Heart left ventricle (tissue), 16 donors: ENCODE results near the gene DGKE. TPM values are rescaled to one million over a fixed set of nuclear protein-coding genes. Genes with fewer than 3 reads are reported as not detected.

Experiments used
- ATAC-seq, 4 donors: fragments of 200-7000 bp; cut with Tn5 transposase; one replicate each; pipeline ENCODE4 v1.9.1; 2020 to 2022; ENCODE audit warnings: moderate library complexity in 4 of 4, mild to moderate bottlenecking in 3 of 4, moderate number of reproducible peaks in 1 of 4
- DNase-seq, 5 donors: peaks; one replicate each; pipeline ENCODE4 v3.0.0-alpha.2; 2020
- H3K27ac ChIP-seq, 12 donors: fragments of 200-600 bp; sonication (generic) in 4 of 12; one replicate each; pipeline versions ENCODE4 v1.5.0 to v1.8.0; 2016 to 2022; ENCODE audit warnings: mild to moderate bottlenecking in 2 of 12
- H3K27me3 ChIP-seq, 9 donors: fragments of 200-600 bp; sonication (generic) in 2 of 9; one replicate each; pipeline versions ENCODE4 v1.5.1 to v1.8.0; 2016 to 2022; ENCODE audit warnings: mild to moderate bottlenecking in 3 of 9
- H3K36me3 ChIP-seq, 9 donors: fragments of 200-600 bp; sonication (generic) in 2 of 9; one replicate each; pipeline versions ENCODE4 v1.5.0 to v1.8.0; 2018 to 2022; ENCODE audit warnings: mild to moderate bottlenecking in 2 of 9
- H3K4me1 ChIP-seq, 12 donors: fragments of 200-600 bp; sonication (generic) in 4 of 12; one replicate each; pipeline versions ENCODE4 v1.5.0 to v1.8.0; 2016 to 2022; ENCODE audit warnings: mild to moderate bottlenecking in 3 of 12
- H3K4me3 ChIP-seq, 12 donors: fragments of 200-600 bp; sonication (generic) in 4 of 12; one replicate each; pipeline versions ENCODE4 v1.5.0 to v1.8.0; 2017 to 2022; ENCODE audit warnings: mild to moderate bottlenecking in 9 of 12, moderate library complexity in 4 of 12
- H3K9me3 ChIP-seq, 12 donors: fragments of 200-600 bp; sonication (generic) in 4 of 12; one replicate each; pipeline versions ENCODE4 v1.5.0 to v1.8.0; 2016 to 2022; ENCODE audit warnings: mild to moderate bottlenecking in 1 of 12
- POLR2A ChIP-seq, 2 donors: fragments of 450-650 bp; IDR thresholded peaks; one replicate each; pipeline ENCODE4 v1.6.1; 2017; ENCODE audit warnings: antibody characterized with exemption in 2 of 2, mild to moderate bottlenecking in 2 of 2, moderate library complexity in 2 of 2
- WGBS, 4 donors: extraction: QIAGEN DNeasy Blood & Tissue Kit in 2 of 4; methylation state at CpG; one replicate each; pipeline versions ENCODE4 v1.1.5 to v1.1.7; 2013 to 2018; 5-methylcytosine and 5-hydroxymethylcytosine counted together
- intact Hi-C, 10 donors: fragments of 100-400 bp; cut with DNase I; formaldehyde crosslinking; loops; one replicate each; pipeline versions ENCODE4 v1.11.1 to v1.14.2; 2022
- polyA plus RNA-seq, 2 donors: library from polyadenylated mRNA; stranded (reverse); fragments of 200-250 nt; gene quantifications; one replicate each; pipeline ENCODE4 v1.2.3, GENCODE V29; 2013
- total RNA-seq, 9 donors: library from RNA; depleted of rRNA in 2 of 9; stranded (reverse); fragments of >200 nt in 2 of 9; fragmentation: NEBNext Ultra II Directional in 3 of 9; extraction: Animal tissue kit (Norgen Biotek cat#: 25700) in 3 of 9; gene quantifications; one replicate each; pipeline versions ENCODE4 v1.1.0 to v1.2.4, GENCODE V29; 2016 to 2023
- TF ChIP-seq, protein P1 (sequence below), 12 donors: fragments of 200-600 bp; sonication (generic) in 4 of 12; IDR thresholded peaks; one replicate each; pipeline versions ENCODE4 v1.5.0 to v1.8.0; 2018 to 2022; ENCODE audit warnings: antibody characterized with exemption in 12 of 12, mild to moderate bottlenecking in 5 of 12
- donor health status: ischemic (EF 13 %, LVEDD 7.1; RV severe dilation, severe dysfunction).
- donor health status: healthy with polysubstance abuse.
- donor health status: DM: no; HTN: yes; CAD: no.
- donor health status: DM: no; HTN: no; CAD: no.
- donor health status: ischemic (EF 25% LVEDD 6.9; RV normal size, moderate dysfunction).
- donor health status: ischemic (EF 25% LVEDD 5.7; RV mildly dilated, moderate dysfunction).
- donor health status: healthy.
- donor health status: DM: yes; HTN: yes; CAD: no.
- donor health status: ischemic (EF 35%, LVEDD 5.7; RV mildly dilated, moderate dysfunction).
- donor health status: nonischemic (EF 11% LVEDD 7.7; RV severe dilation, severe dysfunction).
- donor health status: DM: yes; HTN: yes; CAD: no.
- donor health status: PGD.
- donor health status: ischemic (EF 29% LVEDD 5.4; RV normal size, mild dysfunction).
- donor health status: nonischemic (EF 23%, LVEDD 6.1; RV moderate dilation, normal function).

The DGKE gene
- total and polyA plus RNA-seq, 11 donors: 0.96 to 4.1 (median 2.8) TPM

DNA sequence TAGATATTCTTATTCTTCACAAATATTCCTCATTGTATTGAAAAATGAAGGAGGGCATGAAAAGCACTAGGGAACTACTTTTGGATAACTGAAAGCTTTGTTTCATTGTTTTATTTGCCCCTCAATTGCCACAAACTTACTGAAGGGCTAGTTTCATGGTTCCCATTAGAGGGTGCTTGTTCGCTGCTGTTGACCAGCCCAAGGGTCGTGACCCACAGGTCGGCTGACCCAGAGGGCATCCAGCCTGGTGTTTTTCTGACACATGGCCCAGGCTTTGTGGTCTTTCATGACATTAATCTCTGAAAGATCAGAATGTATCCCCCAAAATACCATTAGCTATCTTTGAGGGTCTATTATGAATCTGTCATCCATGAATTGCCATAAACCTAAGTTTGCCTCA is 30.0 kb downstream of the DGKE start:
- ATAC-seq (no peak), DNase-seq (no peak)
- no peak overlapping the region for H3K27ac ChIP-seq
- peaks cover 0 to 71% (median 48%) of the 10 kb centered on the region in 9 donors for H3K36me3 ChIP-seq
- no peaks in the 10 kb centered on the region for H3K9me3 ChIP-seq
- no peaks in the 10 kb centered on the region for H3K4me1 ChIP-seq
- no peak overlapping the region for H3K4me3 ChIP-seq
- intact Hi-C loops: no loop called here
- 69 to 91% (median 83%) methylated on average over 3 of the region's 3 CpGs for WGBS, 4 donors
- no peaks in the 10 kb centered on the region for H3K27me3 ChIP-seq
- TF ChIP-seq, protein P1, sequence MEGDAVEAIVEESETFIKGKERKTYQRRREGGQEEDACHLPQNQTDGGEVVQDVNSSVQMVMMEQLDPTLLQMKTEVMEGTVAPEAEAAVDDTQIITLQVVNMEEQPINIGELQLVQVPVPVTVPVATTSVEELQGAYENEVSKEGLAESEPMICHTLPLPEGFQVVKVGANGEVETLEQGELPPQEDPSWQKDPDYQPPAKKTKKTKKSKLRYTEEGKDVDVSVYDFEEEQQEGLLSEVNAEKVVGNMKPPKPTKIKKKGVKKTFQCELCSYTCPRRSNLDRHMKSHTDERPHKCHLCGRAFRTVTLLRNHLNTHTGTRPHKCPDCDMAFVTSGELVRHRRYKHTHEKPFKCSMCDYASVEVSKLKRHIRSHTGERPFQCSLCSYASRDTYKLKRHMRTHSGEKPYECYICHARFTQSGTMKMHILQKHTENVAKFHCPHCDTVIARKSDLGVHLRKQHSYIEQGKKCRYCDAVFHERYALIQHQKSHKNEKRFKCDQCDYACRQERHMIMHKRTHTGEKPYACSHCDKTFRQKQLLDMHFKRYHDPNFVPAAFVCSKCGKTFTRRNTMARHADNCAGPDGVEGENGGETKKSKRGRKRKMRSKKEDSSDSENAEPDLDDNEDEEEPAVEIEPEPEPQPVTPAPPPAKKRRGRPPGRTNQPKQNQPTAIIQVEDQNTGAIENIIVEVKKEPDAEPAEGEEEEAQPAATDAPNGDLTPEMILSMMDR (IDR thresholded peaks at IDR 0.05): no peak
- TF ChIP-seq POLR2A (IDR thresholded peaks at IDR 0.05): no peak

DNA sequence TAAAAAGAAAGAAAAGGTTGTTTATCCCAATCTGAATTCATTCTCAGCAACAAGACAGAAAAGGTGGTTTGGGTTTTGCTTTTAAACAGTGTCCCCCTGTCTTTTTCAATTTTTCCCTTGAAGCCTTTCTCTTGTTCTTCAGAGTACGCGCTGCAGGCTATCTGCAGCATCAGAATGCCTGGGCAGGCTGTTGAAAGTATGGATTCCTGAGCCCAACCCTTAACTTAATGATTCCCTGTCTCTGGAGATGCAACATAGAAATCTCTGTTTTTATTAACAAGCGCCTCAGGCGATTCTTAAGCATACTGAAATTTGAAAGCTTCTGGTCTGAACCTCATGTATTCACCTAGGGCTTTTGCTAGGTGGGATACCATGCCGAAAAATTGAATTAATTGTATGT is 32.1 kb downstream of the DGKE start:
- no peak for DNase-seq
- no peaks in the 10 kb centered on the region for H3K27me3 ChIP-seq
- WGBS, 4 donors: 93 to 95% (median 94%) methylated on average over 5 of the region's 5 CpGs

DNA sequence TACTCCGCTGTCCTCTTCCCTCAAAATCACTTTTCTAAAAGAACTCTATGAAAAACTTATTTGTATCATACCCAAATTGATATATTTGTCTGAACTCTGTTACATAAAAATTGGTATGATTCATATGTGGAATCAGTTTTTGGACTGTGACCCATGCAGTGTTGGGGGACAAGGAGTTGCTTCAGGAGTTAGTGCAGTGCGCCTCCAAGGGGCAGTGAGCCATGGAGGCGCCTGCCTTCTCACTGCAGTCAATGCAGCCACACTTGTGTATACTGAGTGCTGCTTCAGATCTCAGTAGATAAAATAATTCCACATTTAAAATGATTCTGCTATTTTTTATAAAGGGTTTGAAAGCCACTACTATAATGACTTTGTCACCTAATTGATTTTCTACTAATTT is 32.5 kb downstream of the DGKE start:
- Histone ChIP-seq H3K27me3 (no peaks in the 10 kb centered on the region), H3K27ac (no peak overlapping the region), H3K9me3 (no peaks in the 10 kb centered on the region), H3K4me3 (no peak overlapping the region), H3K36me3 (peaks cover 0 to 46% (median 28%) of the 10 kb centered on the region in 9 donors), H3K4me1 (no peaks in the 10 kb centered on the region)
- ATAC-seq: no peak
- no peak for TF ChIP-seq POLR2A (IDR thresholded peaks at IDR 0.05)
- TF ChIP-seq, protein P1 (IDR thresholded peaks at IDR 0.05): peak in 2 of 12 donors; percentile 5 to 23
- WGBS, 4 donors: 43 to 97% (median 53%) methylated on average over 3 of the region's 3 CpGs
- intact Hi-C loops: no loop called here
- DNase-seq: no peak

More for the DNA sequence above, 32.1 kb downstream of the DGKE start:
- no peak overlapping the region for H3K27ac ChIP-seq
- no peaks in the 10 kb centered on the region for H3K9me3 ChIP-seq
- no peak overlapping the region for H3K4me3 ChIP-seq
- H3K36me3 ChIP-seq: peaks cover 0 to 50% (median 32%) of the 10 kb centered on the region in 9 donors
- no peaks in the 10 kb centered on the region for H3K4me1 ChIP-seq
- intact Hi-C loops: no loop called here
- TF ChIP-seq, protein P1 (IDR thresholded peaks at IDR 0.05): no peak
- no peak for TF ChIP-seq POLR2A (IDR thresholded peaks at IDR 0.05)
- no peak for ATAC-seq

DNA sequence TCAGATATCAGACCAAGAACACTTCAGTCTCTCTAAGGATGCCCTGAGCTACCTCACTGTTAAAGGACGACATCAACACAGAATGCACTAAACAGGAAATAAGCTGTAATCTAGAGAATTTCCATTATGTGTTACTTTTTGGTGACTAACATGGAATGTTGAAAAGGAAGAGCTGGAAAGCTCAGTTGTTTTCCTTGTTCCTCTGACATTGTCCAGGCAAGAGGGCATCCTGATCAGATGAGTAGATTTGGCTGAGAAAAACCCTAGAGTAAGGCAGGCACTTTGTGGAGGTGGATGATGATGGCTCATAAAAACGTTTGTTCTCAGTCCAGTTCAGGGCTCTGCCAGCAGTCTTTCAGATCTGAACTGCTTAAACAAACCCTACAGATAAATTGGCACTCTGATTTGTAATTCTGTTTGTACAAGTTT is 34.0 kb downstream of the DGKE start:
- H3K27me3 ChIP-seq: no peaks in the 10 kb centered on the region
- no peaks in the 10 kb centered on the region for H3K4me1 ChIP-seq
- H3K36me3 ChIP-seq: peaks cover 0 to 31% (median 13%) of the 10 kb centered on the region in 9 donors
- no peak for DNase-seq
- no peaks in the 10 kb centered on the region for H3K9me3 ChIP-seq
- TF ChIP-seq, protein P1 (IDR thresholded peaks at IDR 0.05): no peak
- no peak for TF ChIP-seq POLR2A (IDR thresholded peaks at IDR 0.05)
- no peak overlapping the region for H3K27ac ChIP-seq
- no peak overlapping the region for H3K4me3 ChIP-seq
- intact Hi-C loops: no loop called here
- peak in 1 of 4 donors; percentile 30 for ATAC-seq
- WGBS, 4 donors: 32 to 47% (median 34%) methylated on average over 2 of the region's 2 CpGs
